ENCODE measurements around the gene NOSTRIN. TPM values are rescaled to one million over a fixed set of nuclear protein-coding genes. Genes with fewer than 3 reads are reported as not detected.
A peak's percentile ranks its signal among the peaks of the same experiment; 100 is the strongest.
"Not testable (repeated sequence)": the region's sequence is repeated elsewhere in the genome, so short reads cannot be mapped to it uniquely, and the experiment has no call there.

NOSTRIN gene, protein sequence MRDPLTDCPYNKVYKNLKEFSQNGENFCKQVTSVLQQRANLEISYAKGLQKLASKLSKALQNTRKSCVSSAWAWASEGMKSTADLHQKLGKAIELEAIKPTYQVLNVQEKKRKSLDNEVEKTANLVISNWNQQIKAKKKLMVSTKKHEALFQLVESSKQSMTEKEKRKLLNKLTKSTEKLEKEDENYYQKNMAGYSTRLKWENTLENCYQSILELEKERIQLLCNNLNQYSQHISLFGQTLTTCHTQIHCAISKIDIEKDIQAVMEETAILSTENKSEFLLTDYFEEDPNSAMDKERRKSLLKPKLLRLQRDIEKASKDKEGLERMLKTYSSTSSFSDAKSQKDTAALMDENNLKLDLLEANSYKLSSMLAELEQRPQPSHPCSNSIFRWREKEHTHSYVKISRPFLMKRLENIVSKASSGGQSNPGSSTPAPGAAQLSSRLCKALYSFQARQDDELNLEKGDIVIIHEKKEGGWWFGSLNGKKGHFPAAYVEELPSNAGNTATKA
- 16.9 TPM for total RNA-seq
- long read RNA-seq, partial matches to known transcripts: 1 of 5 reads
- long read RNA-seq, other reads (novel, unspliced or antisense): 0 of 5 reads

- peak; percentile 77 for ATAC-seq
- intact Hi-C loops (cut with DNase I): no loop called here
- DNase-seq (ENCODE audit: missing footprints): no peak
These were observed at the start of gene NOSTRIN for GRCh38 chr2:168801961-168802858. NOSTRIN (plus strand) TSS chr2:168802637; CDS start chr2:168802647, 10 bp downstream.

DNA sequence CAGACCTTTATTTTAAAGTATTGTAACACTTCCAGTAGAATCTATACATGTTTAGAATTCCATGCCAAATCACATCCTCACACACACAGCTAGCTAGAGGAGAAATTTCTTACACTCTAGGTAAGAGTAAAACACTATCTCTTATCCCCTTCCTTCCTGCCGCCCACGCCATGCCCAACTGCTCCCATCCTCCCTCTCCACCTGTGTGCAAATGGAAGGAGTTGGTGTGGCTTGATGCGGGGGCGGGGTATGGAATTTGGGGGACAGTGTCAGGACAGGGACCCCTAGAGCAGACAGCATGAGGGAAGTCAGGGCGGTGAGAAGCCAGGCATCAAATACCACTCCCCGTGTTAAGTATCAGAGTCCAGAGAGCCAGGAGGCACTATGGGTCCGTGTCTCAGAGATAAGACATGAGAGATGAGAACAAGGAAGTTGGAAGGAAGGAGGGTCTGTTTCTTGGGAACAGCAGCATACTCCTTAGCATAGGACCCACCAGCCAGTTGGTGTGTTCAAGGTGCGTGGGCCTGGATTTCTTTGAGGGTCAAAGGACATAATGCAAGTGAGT lies 48.6 kb upstream of the NOSTRIN start:
- DNase-seq (ENCODE audit: missing footprints) (no peak), ATAC-seq (no peak)
- intact Hi-C loops (cut with DNase I): loop anchor here (10.0 kb wide), 2 partner anchors 119 to 229 kb away; no protein-coding TSS in a partner anchor

DNA sequence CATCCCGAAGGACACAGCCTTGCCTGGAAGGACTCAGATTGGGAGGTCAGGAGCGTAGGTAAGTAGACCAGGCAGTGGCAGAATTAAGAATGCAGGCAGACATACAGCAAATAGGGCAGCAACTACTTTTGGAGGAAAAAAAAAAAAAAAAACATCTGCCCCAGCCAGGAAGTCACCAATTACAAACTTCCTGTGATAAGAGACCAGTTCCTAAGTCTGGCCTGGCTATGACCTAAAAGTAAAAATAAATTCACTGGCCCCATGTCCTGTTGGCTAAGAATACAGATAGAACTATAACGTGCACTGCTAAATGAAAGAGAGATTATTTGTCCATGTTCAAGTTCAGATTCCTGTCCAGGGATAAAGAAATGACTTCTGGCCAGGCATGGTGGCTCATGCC lies 45.2 kb upstream of the NOSTRIN start:
- intact Hi-C loops (cut with DNase I): loop anchor here (5.0 to 10.0 kb wide), 4 partner anchors 122 to 510 kb away; partner anchors contain the start of genes CERS6 and STK39
- ATAC-seq: peak; percentile 70
- no peak for DNase-seq (ENCODE audit: missing footprints)

- ATAC-seq: peak; percentile 58
- intact Hi-C loops (cut with DNase I): loop anchor here (1.0 to 10.0 kb wide), 5 partner anchors 124 to 512 kb away; partner anchors contain the start of genes CERS6 and STK39
- no peak for DNase-seq (ENCODE audit: missing footprints)
These were observed 43.2 kb upstream of the NOSTRIN start for GRCh38 chr2:168758970-168759820.

DNA sequence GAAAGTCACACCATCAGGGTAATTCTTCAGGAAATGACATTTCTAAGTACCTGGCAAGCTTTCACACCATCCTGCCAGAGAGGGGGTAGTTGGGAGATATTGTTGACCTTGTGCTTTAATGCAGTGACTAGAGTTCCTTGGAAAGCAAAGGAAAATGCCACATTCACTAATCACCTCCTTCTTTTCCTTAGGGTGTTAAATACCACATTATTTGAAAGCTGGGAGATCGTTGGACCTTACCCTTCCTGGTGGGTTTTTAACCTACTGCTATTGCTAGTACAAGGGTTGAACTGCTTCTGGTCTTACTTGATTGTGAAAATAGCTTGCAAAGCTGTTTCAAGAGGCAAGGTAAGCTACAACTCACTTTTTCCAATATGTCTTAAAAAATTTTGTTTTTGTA lies 37.0 kb upstream of the NOSTRIN start:
- intact Hi-C loops (cut with DNase I): no loop called here
- ATAC-seq (no peak), DNase-seq (ENCODE audit: missing footprints) (no peak)

DNA sequence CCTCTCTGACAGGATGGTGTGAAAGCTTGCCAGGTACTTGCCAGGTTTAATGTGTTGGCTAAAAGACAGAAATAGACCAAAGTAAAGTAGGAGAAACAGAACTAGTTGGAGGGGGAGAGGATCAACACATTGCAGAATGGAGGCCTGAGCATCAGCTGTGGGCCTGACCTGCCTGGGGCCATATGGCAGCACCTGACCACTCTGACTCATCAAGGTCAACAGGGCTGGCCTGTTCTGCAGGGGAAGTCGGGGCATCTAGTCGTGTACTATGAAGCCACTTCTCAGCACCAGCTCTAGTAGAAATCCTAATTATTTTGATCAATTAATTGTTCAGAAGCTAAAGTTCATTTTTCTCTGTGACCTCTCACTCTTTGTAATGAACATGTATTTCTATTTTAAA lies 35.8 kb upstream of the NOSTRIN start:
- ATAC-seq (no peak), DNase-seq (ENCODE audit: missing footprints) (no peak)
- intact Hi-C loops (cut with DNase I): no loop called here

- no peak for ATAC-seq
- intact Hi-C loops (cut with DNase I): no loop called here
These were observed 35.2 kb upstream of the NOSTRIN start for GRCh38 chr2:168767258-168767657.

DNA sequence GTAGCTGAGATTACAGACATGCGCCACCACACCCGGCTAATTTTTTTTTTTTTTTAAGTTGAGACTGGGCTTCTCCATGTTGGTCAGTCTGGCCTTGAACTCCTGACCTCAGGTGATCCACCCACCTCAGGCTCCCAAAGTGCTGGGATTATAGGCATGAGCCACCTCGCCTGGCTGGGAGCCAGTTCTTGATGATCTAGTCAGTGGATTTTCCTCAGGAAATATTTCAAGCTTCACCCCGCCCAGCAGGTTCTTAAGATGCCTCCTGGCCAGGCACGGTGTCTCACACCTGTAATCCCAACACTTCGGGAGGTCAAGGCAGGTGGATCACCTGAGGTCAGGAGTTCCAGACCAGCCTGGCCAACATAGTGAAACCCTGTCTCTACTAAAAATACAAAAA lies 34.1 kb upstream of the NOSTRIN start:
- ATAC-seq; DNase-seq (ENCODE audit: missing footprints); intact Hi-C loops (cut with DNase I): not testable (repeated sequence)

More at GRCh38 chr2:168767258-168767657, 35.2 kb upstream of the NOSTRIN start:
- DNase-seq (ENCODE audit: missing footprints): no peak

GRCh38 chr2:168770796-168771195 lies 31.6 kb upstream of the NOSTRIN start:
- ATAC-seq (no peak), DNase-seq (ENCODE audit: missing footprints) (no peak)
- intact Hi-C loops (cut with DNase I): loop anchor here (5.0 kb wide), 2 partner anchors 152 to 423 kb away; no protein-coding TSS in a partner anchor

DNA sequence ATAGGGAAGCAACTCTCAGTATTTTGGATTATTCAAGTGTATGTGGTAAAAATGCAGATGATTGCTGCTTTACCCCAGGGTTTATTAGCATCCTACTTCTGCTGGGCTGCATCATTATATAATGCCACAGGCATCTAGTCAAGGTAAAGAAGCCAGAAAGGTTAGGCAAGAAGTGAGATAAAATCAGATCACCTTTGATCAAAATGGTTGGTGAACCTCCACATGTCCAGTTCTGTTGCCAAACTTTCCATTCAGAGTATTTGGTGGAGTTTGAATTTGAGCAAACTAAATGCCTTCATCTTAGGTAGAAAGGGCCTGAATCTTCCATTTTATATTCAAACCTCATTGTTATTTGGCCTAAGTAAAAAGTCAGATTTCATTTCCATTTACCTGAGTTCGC lies 29.7 kb upstream of the NOSTRIN start:
- intact Hi-C loops (cut with DNase I): loop anchor here (2.0 to 5.0 kb wide), 3 partner anchors 78 to 425 kb away; no protein-coding TSS in a partner anchor
- DNase-seq (ENCODE audit: missing footprints) (no peak), ATAC-seq (no peak)

DNA sequence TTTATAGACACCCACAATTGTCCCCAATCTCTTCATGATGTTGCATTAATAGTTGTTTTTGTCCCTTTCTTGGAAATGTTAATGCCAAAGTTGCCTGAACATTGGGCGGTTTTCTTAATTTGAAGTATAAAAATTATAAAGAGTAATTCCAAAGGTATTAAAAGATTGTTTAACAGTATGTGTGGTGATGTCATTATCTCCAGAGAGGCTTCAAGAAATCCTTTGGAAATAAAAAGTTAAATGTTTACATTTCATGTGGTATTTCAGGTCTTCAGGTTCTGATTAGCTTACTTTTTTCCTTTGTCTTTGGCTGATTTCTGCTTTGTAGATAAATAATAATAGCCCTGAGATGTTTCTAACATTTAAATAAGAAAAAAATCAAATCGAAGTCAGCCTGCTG lies 29.3 kb upstream of the NOSTRIN start:
- ATAC-seq: no peak
- intact Hi-C loops (cut with DNase I): loop anchor here (2.0 to 5.0 kb wide), 3 partner anchors 78 to 426 kb away; no protein-coding TSS in a partner anchor
- no peak for DNase-seq (ENCODE audit: missing footprints)

- intact Hi-C loops (cut with DNase I): loop anchor here (2.0 to 5.0 kb wide), 3 partner anchors 77 to 427 kb away; no protein-coding TSS in a partner anchor
- ATAC-seq: peak; percentile 50
- DNase-seq (ENCODE audit: missing footprints): no peak
These were observed 28.5 kb upstream of the NOSTRIN start for GRCh38 chr2:168773719-168774521.

GRCh38 chr2:168775837-168776236 lies 26.6 kb upstream of the NOSTRIN start:
- DNase-seq (ENCODE audit: missing footprints) (no peak), ATAC-seq (no peak)

DNA sequence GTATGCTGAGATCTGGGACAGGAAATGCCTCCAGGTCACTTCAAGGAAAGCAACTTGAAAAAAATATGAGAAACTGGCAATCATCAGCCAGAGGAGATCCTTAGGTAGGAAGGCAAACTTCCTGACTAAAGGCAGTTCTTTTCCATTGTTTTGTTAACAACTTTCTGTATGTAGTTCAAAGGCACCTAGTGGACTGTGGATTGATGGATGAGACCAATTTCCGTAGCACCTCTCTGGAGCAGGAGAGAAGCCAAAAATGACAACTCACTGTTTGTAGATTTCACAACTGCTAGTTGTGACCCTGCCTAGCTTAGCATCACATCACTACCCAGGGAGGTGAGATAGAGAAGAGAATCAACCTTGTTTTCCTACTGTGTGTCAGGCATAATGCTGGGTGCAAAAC lies 21.8 kb upstream of the NOSTRIN start:
- DNase-seq (ENCODE audit: missing footprints): no peak
- intact Hi-C loops (cut with DNase I): no loop called here
- no peak for ATAC-seq

More at GRCh38 chr2:168775837-168776236, 26.6 kb upstream of the NOSTRIN start:
- intact Hi-C loops (cut with DNase I): no loop called here

- DNase-seq (ENCODE audit: missing footprints) (no peak), ATAC-seq (no peak)
- intact Hi-C loops (cut with DNase I): no loop called here
These were observed 21.1 kb upstream of the NOSTRIN start for GRCh38 chr2:168781191-168781817.

DNA sequence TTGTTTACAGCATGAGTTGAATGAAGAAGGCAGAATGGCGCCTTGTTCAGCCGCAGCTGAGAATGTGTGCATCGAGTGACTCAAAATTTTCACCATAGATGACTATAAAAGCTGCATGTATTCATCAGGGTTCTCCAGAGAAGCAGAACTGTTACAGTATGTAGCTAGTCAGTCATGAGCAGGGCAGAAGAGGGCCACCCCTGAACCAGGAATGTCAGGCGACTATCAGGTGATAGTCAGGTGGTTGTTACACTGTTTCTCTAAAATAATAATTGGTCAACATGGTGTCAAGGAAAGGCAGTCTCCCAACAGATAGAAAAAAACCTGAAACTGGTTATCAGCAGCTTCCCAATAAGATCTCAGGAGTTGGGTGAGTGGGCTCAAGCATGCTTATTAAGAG lies 20.2 kb upstream of the NOSTRIN start:
- no peak for DNase-seq (ENCODE audit: missing footprints)
- intact Hi-C loops (cut with DNase I): no loop called here
- ATAC-seq: no peak

Measured in Right ventricle myocardium inferior (tissue), 1 donor.